GM19099 (cell line): Measurements from ENCODE around the gene PECR.

ENCODE experiments used
- POLR2A ChIP-seq: IDR thresholded peaks from 3 replicates; pipeline ENCODE4 v1.6.1; 2011; ENCODE audit warnings: low read depth; ENCODE audit not compliant: insufficient read length; ENCODE audit errors: extremely low read depth

The PECR gene

DNA sequence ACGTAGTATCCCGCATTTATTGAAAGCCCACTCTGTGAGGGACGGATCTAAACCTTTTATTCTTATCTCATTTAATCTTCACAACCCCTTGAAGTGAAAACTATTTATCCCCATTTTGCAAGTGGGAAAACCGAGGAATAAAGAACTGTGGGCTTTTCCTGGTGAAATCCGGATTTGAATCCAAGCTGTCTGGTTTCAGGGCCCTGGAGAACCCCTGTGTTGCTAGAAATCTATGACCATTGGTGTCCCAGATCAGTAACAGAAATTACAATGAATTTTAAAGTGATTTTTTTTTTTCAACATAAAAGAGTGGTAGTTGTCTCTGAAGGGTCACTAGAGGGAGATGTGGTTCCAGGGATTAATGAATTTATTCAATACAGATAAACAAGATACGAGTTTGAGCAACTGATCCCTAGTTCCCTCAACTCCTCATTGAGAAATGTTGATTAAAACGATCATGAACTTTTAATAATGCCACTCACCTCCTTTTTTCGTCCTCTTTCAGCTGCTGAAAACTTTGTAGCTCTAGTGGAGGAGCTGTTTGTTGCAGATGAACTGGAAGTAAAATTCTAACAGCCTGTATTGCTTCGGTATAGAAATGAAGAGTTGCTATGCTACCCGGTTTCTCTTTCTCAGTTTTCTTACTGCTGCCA lies 28.5 kb upstream of the PECR start:
- no peak for TF ChIP-seq POLR2A

DNA sequence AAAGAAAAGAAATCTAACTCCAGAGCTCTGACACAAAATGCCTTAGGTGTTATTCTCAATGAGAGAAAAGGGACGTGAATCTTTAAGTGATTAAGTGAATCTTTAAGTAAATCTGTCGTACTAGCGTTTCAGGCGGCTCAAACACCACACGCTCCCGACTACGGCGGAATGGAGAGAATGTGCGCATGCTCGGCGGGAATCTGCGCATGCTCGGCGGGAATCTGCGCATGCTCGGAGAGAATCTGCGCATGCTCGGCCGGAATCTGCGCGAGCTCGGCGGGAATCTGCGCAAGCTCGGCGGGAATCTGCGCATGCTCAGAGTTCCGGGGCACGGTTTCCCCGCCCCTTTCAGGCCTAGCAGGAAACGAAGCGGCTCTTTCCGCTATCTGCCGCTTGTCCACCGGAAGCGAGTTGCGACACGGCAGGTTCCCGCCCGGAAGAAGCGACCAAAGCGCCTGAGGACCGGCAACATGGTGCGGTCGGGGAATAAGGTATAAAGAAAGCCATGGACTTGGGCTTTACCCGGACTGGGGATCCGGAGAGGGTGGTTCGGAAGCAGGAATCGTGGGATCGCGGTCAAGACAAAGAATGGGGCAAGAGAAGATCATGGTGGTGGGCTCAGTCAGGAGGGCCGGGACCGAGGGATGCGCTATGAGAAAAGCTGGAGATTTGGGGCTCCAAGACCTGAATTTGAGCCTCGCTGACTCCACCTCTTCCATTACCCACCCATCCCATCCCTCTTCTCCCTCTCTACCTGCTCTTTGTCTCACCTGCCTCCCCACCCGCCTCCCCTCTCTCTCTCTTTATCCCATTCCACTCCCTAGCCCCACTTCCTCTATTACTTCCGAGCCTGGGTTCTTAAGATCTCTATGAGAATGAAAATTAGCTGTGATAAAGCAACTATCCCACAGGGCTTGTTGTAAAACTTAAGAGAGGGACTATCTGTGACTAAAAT lies 27.6 kb upstream of the PECR start, which contains the start of gene XRCC5:
Gene XRCC5 (plus strand): TSS at position 382 of the 955 bp plus-strand sequence. CDS start 89 bp downstream, at position 471.
- peak; percentile 89 for TF ChIP-seq POLR2A

DNA sequence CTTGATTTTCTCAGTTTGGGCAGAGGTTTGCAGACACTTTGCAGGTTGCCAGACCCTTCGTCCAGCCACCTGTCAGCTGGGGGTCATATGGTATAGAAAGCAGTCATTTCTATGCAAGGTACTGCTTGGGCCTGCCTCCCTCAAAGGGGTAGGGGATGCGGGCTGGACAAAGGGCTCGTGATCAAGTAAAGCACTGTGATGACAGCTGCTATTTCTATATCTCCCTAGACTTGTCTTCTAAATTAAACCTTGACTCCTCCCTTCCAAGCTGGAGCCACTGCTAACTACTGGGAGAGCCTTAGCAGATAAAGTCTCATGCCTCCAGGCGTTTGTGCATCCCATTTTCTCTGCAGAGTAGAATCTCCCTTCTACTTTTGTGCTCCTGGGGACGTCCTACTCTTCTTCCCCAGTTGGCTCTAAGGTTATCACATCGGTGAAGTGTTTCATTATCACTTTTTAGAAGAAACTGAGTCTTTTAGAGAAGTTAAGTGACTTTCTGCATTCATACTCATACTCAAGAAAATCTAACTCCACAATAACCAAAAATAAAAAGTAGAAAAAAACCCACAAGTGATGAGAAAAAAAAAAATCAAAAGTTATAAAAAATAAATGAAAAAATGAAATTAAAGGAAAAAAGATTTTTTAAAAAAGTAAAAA lies 26.8 kb upstream of the PECR start:
- no peak for TF ChIP-seq POLR2A

DNA sequence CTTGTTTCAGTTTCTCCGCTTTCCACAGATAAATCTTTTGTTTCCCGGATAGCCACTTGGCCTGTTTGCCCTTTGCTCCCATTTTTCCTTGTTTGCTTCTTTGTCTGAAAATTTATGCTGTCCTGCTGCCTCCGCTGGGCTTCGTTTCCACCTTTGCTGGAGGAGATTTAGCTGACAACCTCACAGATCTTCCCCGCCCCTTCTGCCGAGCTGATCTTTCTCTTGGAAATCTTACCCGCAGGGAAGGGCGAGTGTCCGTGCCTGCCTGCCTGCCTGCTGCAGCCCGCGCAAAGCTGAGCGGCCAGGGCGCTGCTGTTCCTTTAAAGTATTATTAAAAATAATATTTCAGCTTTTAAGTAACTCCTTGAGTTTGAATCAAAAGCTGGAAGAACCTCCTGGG lies 26.2 kb upstream of the PECR start:
- no peak for TF ChIP-seq POLR2A

DNA sequence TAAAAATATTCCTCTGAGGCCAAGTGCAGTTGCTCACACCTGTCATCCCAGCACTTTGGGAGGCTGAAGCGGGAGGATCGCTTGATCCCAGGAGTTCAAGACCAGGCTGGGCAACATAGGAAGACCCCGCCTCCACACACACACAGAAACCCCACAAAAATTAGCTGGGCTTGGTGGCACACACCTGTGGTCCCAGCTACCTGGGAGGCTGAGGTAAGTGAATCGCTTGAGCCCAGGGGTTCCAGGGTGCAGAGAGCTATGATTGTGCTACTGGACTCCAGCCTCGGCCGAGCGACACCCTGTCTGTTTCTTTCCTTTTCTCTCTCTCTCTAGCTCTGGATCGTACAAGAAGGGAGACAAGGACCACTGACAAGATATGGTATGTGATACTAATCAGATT lies 25.7 kb upstream of the PECR start:
- no peak for TF ChIP-seq POLR2A

DNA sequence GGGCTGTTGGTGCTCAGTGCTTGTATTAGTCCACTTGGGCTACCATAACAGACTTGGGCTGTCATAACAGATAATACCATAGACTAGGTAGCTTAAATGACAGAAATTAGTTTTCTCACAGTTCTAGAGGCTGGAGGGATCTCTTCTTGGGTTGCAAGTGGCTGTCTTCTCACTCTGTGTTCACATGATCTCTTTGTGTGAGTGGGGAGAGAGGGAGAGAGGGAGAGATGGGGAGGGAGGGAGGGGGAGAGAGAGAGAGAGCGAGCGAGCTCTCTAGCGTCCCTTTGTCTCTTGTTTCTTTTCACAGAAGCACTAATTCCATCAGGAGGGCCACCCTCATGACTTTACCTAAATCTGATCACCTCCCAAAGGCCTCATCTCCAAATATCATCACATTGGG lies 23.1 kb upstream of the PECR start:
- no peak for TF ChIP-seq POLR2A

DNA sequence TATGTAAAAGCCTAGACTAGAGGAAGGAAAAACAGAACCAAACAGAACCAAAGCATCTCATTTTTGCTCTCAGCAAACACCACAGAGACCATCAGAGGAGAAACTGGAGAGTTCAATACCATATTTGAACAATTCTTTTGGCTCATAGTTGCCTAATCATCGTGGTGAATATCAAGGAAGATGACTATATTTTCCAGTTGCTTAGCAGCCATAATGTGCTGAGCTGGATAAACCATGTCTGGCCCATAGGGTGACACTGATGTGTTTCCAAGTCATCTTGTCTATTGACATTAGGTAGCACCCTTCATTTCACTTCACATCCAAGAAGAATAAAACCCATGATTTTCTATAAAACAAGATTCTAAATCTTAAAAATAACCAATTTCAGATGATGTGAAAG lies 21.6 kb upstream of the PECR start:
- no peak for TF ChIP-seq POLR2A

DNA sequence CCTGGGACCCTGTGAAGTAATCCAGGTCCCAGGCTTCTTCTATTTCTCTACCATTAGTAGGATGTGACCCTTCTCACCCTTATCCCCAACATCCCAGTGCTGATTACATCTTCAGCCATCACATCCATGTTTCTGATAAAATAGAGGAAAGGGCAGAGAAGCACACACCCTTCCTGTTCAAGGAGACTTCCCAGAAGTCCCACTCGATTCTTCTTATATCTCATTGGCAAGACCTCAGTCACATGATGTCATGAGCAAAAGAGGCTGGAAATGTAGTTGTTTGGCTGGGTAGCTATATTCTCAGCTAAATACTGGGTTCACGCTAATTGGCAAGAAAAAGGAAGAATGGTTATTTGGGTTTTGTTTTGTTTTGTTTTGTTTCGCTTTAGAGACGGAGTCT lies 19.5 kb upstream of the PECR start:
- TF ChIP-seq POLR2A, result no peak

DNA sequence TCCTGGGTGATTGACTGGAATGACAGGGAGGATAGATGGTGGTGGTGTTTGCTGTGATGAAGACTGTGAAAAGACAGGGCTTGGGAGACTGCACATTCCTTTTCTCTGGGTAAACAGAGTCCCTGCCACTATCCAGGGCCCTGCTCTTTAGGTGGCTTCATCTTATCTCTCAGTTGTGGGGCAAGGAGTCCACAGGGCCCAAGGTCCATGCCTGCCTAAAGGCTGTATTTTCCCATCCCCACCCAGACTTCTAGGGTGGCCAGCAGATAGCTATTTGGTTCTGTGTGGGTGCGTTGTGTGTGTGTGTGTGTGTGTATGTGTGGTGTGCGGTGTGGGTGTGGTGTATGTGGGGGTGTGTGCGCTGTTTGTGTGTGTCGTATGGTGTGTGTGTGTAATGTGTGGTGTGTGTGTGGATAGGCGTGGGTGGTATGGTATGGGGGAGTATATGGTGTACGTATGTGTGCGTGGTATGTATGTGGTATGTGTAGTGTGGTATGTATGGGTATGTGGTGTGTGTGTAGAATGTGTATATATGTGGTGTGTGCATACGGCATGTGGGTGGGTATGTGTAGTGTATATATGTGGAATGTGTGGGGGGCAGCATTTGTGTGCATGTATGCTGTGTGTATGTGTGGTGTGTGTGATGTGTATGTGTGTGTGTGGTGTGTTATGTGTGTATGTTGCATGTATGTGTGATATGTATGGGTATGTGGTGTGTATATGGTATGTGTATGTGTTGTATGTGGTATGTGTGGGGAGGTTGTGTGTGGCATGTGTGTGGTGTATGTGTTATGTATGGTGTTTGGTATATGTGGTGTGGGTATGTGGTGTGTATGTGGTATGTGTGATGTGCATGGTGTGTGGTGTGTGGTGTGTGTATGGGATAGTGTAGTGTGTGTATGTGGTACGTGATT lies 17.1 kb upstream of the PECR start:
- no peak for TF ChIP-seq POLR2A

DNA sequence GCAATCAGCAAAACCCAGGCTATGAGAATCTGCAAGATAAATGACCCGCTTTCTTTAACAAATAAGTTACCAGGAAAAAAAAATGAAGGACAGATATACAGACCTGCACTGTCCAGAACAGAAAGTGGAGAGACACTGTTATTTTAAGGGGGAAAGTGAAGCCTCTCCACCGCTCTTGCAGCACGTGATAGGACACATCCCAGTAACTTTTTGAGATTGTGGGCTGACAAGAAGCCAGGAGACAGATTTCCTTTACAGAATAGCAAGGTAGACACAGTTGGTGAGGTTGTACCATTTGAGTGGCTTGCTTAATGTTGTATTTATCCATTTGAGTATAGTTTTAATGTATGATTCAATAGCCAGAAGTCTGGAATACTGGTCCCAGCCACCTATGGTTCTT lies 13.1 kb upstream of the PECR start:
- TF ChIP-seq POLR2A, result no peak

DNA sequence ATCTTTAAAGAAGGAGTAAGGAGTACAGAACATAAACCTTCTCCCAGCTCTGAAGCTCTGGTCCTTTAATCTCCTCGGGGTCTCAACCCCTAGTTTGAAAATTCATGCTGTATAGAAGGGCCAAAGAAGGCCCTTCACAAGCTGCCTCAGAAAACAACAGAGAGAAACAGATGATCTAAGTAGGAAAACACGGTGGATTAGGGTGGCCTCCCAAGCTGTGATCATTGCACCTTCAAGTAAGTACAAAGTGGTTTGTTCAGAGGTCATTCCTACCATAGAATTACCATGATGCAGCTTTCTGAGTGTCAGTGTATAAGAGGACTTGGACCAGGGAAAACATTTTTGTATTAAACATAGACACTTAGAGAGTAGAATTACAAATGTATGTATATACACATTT lies 11.0 kb upstream of the PECR start:
- no peak for TF ChIP-seq POLR2A

DNA sequence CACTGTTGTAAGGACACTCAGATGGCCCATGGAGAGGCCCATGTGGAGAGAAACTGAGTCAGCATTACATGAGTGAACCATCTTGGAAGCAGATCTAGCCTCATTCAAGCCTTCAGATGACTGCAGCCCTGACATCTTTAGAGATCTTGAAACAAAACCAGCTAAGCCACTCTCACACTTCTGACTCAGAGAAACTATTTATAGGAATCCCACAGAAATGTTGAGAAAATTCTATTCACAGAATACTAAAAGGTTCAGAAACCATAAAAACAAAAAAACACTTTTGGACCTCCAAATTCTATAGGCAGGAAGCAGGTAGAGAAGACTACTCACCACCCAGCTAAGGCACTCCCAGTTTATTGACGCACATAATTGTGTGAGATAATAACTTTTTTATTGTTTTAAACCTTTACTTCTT lies 8.8 kb upstream of the PECR start:
- TF ChIP-seq POLR2A, result no peak

DNA sequence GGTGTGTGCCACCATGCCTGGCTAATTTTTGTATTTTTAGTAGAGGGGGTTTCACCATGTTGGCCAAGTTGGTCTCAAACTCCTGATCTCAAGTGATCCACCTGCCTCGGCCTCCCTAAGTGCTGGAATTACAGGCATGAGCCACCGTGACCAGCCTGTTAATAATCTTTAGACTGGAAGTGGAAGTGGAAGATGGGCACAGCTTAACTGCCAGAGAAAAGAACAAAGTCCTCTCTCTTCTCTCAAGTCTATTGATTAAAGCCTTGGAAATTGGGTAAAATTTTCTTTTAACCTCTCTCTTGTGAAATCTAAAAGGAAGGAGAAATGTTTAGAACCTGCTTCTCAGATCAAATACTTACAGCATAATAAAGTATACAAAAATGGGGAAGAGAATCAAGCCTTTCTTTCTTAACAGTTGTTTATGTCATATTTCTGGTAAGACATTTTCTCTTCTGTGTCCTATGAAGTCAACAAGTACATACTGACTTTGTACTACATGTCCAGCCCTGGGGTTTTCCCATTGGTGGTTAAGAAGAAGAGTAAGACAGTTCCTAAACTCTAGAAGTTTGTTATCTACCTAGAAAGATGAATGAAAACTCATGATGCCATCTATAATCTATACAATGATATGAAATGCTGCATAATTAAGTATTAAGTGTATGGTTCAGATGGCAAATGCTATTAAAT lies 4.7 kb upstream of the PECR start:
- TF ChIP-seq POLR2A, result no peak

DNA sequence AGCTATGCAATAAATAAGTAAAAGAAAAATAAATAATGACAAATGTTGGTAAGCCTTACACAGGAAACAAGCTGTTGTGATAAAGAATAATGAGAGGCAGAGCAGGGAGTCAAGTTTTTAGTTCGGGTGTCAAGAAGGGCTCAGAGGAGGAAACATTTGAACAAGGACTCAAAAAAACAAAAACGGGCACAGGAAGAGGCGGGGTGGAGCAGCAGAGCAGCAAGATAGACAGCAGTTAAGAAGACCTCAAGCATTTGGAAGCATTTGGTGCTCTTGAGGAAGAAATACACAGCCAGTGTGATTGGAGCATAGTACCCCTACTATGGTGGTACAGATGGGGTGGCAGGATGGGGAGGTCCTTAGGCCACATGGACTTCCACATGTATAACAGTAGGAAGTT lies 2.9 kb upstream of the PECR start:
- TF ChIP-seq POLR2A, result no peak

DNA sequence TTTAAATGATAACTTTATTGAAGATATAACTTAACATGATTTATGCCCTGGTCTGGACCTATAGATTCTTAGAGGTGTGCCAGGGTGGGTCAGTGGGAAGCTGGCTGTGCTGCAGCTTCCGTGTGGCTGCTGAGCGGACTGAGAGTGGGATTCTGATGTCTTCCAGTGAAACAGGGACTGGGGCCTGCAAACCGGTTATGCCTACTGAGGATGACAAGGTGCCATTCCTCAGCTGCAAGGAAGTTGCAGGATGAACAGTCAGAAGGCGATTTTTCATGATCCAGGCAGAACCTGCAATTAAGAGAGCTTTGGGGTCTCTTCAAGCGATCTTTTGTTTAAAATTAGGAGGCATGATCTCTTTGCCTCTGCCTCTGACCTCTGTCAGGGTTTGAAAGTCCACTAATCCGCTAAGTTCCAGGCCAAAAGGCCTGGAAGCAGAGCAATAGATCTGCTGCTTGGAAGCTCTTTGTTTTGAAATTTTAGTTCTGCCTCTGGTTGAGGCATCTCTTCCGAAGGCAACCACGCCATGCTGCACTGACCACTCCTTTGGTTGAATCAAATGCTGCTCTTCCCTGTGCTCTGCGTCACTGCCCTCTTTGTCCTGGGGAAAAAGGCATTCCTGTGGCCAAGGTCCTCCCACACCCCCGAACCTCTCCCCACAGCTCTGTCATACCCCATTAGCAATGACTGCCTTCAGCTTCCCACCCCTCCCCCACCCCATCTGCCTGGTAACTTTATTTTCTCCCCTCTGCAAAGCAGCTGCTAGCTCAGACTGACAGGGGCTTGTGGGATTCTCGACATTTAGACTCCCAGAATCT lies 2.1 kb upstream of the PECR start:
- TF ChIP-seq POLR2A, result no peak
